GM12864 (cell line): Measurements from ENCODE around the gene MAN1C1.

Experiments
- DNase-seq: peaks from one replicate; pipeline ENCODE4 v3.0.0-alpha.2; 2011; ENCODE audit warnings: low read depth
- H3K4me3 ChIP-seq: 2 replicates; pipeline ENCODE4 v1.5.1; 2011; ENCODE audit warnings: mild to moderate bottlenecking, low read depth, low read length, control low read depth
- CTCF ChIP-seq: IDR thresholded peaks from 2 replicates; pipeline ENCODE4 v1.5.1; 2011; ENCODE audit warnings: low read depth, mild to moderate bottlenecking, moderate library complexity, low read length, control low read depth, inconsistent platforms; ENCODE audit errors: missing control alignments

The MAN1C1 gene

GRCh38 chr1:25742316-25742715 is 125.7 kb downstream of the MAN1C1 start:
- TF ChIP-seq CTCF = no peak
- DNase-seq = no peak
- H3K4me3 ChIP-seq = no peak overlapping the region

- no peak for TF ChIP-seq CTCF
- H3K4me3 ChIP-seq = no peak overlapping the region
- DNase-seq = no peak
Measured at GRCh38 chr1:25743164-25744139, 126.9 kb downstream of the MAN1C1 start.

GRCh38 chr1:25744140-25744581 is 127.6 kb downstream of the MAN1C1 start:
- H3K4me3 ChIP-seq = no peak overlapping the region
- DNase-seq = no peak
- TF ChIP-seq CTCF = peak; percentile 24

GRCh38 chr1:25744636-25745425 is 128.2 kb downstream of the MAN1C1 start:
- no peak for TF ChIP-seq CTCF
- H3K4me3 ChIP-seq = no peak overlapping the region
- DNase-seq = no peak

GRCh38 chr1:25746299-25747045 is 129.9 kb downstream of the MAN1C1 start:
- TF ChIP-seq CTCF = no peak
- no peak overlapping the region for H3K4me3 ChIP-seq
- DNase-seq = no peak

GRCh38 chr1:25747046-25747719 is 130.6 kb downstream of the MAN1C1 start:
- DNase-seq = no peak
- TF ChIP-seq CTCF = no peak
- H3K4me3 ChIP-seq = no peak overlapping the region
